DOHH2 (cell line): ENCODE results near the gene ANKS1B.

ENCODE experiments used
- H3F3A ChIP-seq: fragments of 200-600 bp; sonication (generic), shearing (Covaris generic); 2 replicates; pipeline ENCODE4 v1.6.0; 2016; ENCODE audit warnings: antibody characterized with exemption, mild to moderate bottlenecking; ENCODE audit not compliant: control insufficient read depth, insufficient read depth
- H3K27ac ChIP-seq: fragments of 200-600 bp; sonication (generic); 2 replicates; pipeline ENCODE4 v1.5.1; 2014; ENCODE audit warnings: low read depth, mild to moderate bottlenecking, low read length, moderate library complexity
- H3K27me3 ChIP-seq: fragments of 200-600 bp; sonication (generic); 2 replicates; pipeline ENCODE4 v1.6.1; 2014; ENCODE audit warnings: mild to moderate bottlenecking, low read length, mixed read lengths; ENCODE audit not compliant: control insufficient read depth
- H3K36me3 ChIP-seq: fragments of 200-600 bp; sonication (generic); 2 replicates; pipeline ENCODE4 v1.6.1; 2014; ENCODE audit warnings: mild to moderate bottlenecking, low read length, moderate library complexity, mixed read lengths; ENCODE audit not compliant: control insufficient read depth
- H3K4me1 ChIP-seq: fragments of 200-600 bp; sonication (generic); 2 replicates; pipeline ENCODE4 v1.6.1; 2014; ENCODE audit warnings: mild to moderate bottlenecking, low read length, mixed read lengths; ENCODE audit not compliant: control insufficient read depth
- H3K4me2 ChIP-seq: fragments of 200-600 bp; sonication (generic); 2 replicates; pipeline ENCODE4 v1.6.0; 2014; ENCODE audit warnings: mild to moderate bottlenecking, low read length, moderate library complexity
- H3K4me3 ChIP-seq: fragments of 200-600 bp; sonication (generic); 2 replicates; pipeline ENCODE4 v1.5.1; 2014; ENCODE audit warnings: mild to moderate bottlenecking, low read length, mixed read lengths
- H3K79me2 ChIP-seq: fragments of 200-600 bp; sonication (generic); 2 replicates; pipeline ENCODE4 v1.6.1; 2014; ENCODE audit warnings: mild to moderate bottlenecking, low read length, mixed read lengths; ENCODE audit not compliant: control insufficient read depth
- H3K9me2 ChIP-seq: fragments of 200-600 bp; sonication (generic); replicated peaks from 2 replicates; pipeline ENCODE4 v1.6.1; 2014; ENCODE audit warnings: mild to moderate bottlenecking, low read length, mixed read lengths; ENCODE audit not compliant: control insufficient read depth
- H3K9me3 ChIP-seq: fragments of 200-600 bp; sonication (generic); 2 replicates; pipeline ENCODE4 v1.6.1; 2014; ENCODE audit warnings: antibody characterized with exemption, low read length, mixed read lengths; ENCODE audit not compliant: control insufficient read depth, insufficient read depth
- H4K20me1 ChIP-seq: fragments of 200-600 bp; sonication (generic); 2 replicates; pipeline ENCODE4 v1.6.0; 2014; ENCODE audit warnings: low read depth, mild to moderate bottlenecking, antibody characterized with exemption, low read length, moderate library complexity; ENCODE audit not compliant: control insufficient read depth, insufficient read depth
- CTCF ChIP-seq: fragments of 200-600 bp; sonication (generic); IDR thresholded peaks from one replicate; pipeline ENCODE4 v1.5.1; 2014; ENCODE audit warnings: antibody characterized with exemption, mild to moderate bottlenecking, low read depth, low read length; ENCODE audit not compliant: poor library complexity, severe bottlenecking
- EZH2phosphoT487 ChIP-seq: fragments of 200-600 bp; sonication (generic); IDR thresholded peaks from 2 replicates; pipeline ENCODE4 v1.6.1; 2017; ENCODE audit warnings: borderline replicate concordance, mild to moderate bottlenecking, antibody characterized with exemption, low read length, moderate library complexity, mixed read lengths

ANKS1B gene

DNA sequence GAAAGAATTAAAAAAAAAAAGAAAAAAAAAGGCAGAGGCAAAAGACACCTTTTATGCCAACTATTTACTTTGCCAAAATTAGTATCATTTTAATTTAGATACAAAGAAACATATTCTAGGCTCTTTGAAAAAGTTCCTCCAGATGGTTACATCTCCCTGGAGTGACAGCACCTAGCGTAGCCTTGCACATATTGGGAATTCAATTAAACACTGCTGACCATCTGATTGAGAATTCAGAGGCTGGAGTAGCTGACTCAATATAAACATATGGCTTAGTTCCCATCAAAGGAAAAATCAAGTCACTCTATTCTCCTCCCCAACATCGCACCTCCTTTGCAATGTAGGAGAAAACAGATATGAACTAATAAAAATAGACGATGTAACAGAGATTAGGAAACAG is 36.4 kb downstream of the ANKS1B start:
- no peaks in the 10 kb centered on the region for H3K9me3 ChIP-seq
- TF ChIP-seq EZH2phosphoT487 = no peak
- TF ChIP-seq CTCF = no peak
- H3K4me1 ChIP-seq = no peaks in the 10 kb centered on the region
- no peak overlapping the region for H3K4me2 ChIP-seq
- no peaks in the 10 kb centered on the region for H4K20me1 ChIP-seq
- no peaks in the 10 kb centered on the region for H3F3A ChIP-seq
- no peaks in the 10 kb centered on the region for H3K79me2 ChIP-seq
- H3K27me3 ChIP-seq = no peaks in the 10 kb centered on the region
- no peak overlapping the region for H3K27ac ChIP-seq
- no peaks in the 10 kb centered on the region for H3K36me3 ChIP-seq
- H3K9me2 ChIP-seq = no peaks in the 10 kb centered on the region
- no peak overlapping the region for H3K4me3 ChIP-seq

DNA sequence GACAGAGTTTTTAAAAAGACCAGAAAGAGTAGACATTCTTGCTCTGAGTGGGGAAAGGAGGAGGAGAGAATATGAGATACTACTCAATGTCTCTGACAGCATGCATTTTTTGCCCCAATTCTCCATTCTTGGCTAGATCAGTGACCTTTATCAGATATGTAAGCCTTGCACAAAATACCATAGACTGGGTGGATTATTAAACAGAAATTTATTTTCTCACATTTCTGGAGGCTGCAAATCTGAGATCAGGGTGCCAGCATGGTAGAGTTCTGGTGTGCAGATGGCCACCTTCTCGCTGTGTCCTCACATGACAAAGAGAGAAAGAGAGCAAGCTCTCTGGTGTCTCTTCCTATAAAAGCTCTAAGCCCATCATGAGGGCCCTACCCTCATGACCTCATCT is 38.6 kb downstream of the ANKS1B start:
- Histone ChIP-seq H3K79me2 (no peaks in the 10 kb centered on the region), H3K27ac (no peak overlapping the region)

DNA sequence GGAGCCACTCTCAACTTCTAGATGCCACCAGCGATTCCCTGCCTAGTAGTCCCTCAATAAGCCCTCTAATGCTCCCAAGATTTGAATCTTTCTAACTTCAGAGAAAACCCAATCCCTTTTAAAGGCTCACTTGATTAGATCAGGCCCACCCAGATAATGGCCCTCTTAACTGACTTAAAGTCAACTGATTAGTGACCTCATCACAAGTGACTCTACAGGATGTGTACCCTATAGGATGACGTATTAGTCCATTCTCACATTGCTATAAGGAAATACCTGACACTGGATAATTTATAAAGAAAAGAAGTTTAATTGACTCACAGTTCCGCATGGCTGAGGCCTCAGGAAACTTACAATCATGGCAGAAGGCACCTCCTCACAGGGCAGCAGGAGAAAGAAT is 49.1 kb downstream of the ANKS1B start:
- Histone ChIP-seq H3K4me2 (no peak overlapping the region), H3K9me3 (no peaks in the 10 kb centered on the region), H3F3A (no peaks in the 10 kb centered on the region), H3K36me3 (no peaks in the 10 kb centered on the region), H3K27me3 (no peaks in the 10 kb centered on the region), H3K9me2 (no peaks in the 10 kb centered on the region), H3K4me3 (no peak overlapping the region), H3K79me2 (no peaks in the 10 kb centered on the region), H3K4me1 (no peaks in the 10 kb centered on the region), H4K20me1 (no peaks in the 10 kb centered on the region), H3K27ac (no peak overlapping the region)
- TF ChIP-seq CTCF (no peak), EZH2phosphoT487 (no peak)

More for the DNA sequence above, 38.6 kb downstream of the ANKS1B start:
- Histone ChIP-seq H3K4me1 (no peaks in the 10 kb centered on the region), H4K20me1 (no peaks in the 10 kb centered on the region), H3K27me3 (peaks cover 6% of the 10 kb centered on the region; the same call in 1 of the 2 replicates), H3K9me2 (no peaks in the 10 kb centered on the region), H3K4me3 (no peak overlapping the region), H3K9me3 (no peaks in the 10 kb centered on the region), H3F3A (no peaks in the 10 kb centered on the region), H3K4me2 (no peak overlapping the region), H3K36me3 (no peaks in the 10 kb centered on the region)
- TF ChIP-seq CTCF = no peak
- TF ChIP-seq EZH2phosphoT487 = no peak
